ENCODE measurements around the gene ZFAND3. TPM values are rescaled to one million over a fixed set of nuclear protein-coding genes. Genes with fewer than 3 reads are reported as not detected.

The ZFAND3 gene
- total and polyA plus RNA-seq, 9 donors, result 16.6 to 220 (median 51.9) TPM

DNA sequence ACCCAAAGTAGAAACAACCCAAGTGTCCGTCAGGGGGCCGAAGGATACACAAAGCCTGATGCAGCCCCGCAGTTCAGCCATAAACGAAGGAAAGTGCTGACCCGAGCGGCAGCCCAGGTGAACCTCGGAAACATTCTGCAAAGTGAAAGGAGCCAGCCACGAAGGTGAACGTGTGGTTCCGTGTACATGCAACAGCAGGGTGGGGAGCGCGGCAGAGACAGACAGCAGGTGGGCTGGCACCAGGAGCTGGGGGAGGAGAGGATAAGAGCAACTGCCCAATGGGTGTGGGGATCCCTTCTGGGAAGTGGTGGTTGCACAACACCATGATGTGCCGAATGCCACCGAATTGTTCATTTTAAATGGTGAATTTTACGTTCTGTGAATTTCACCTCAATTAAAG, 341.8 kb downstream of the ZFAND3 start:
- WGBS, 3 donors, result 90 to 96% (median 95%) methylated on average over 15 of the region's 15 CpGs
- no peak for DNase-seq
- intact Hi-C loops (cut with DNase I), result no loop called here

DNA sequence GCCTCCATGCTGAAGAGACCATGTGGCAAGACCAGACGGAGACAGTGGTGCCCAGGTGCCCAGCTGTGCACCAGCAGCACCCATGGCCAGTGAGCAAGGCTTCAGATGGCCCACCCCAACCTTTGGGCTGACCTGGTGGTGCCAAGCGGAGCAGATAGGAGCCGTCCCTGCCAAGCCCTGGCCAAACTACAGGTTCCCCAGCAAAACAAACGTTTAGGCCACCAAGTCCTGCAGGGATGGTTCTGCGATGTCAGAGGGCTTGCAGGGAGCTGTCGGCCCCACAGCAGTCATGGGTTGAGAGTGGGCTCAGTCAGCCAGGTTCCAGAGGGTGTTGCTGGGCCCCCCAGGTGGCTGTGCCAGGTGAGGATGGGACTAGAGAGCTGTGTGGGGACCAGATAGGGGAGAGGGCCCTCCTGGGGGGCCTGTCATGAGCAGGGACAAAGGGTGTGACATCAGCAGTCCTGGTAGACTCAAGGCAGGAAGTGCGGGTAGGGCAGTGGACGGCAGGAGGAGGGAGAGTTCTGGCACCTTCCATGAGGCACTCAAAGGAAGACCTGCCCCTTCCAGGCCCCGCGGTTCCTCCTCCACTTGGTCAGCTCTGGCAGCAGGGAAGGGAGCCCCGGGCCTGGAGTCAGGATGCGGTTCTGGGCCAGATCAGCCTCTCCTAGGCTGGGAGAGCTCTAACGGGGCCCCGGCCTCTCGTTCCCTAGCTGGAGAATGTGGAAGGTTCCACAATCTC, 342.4 kb downstream of the ZFAND3 start:
- no peak for DNase-seq
- H3K36me3 ChIP-seq, result no peaks in the 10 kb centered on the region
- no peaks in the 10 kb centered on the region for H3K4me1 ChIP-seq (ENCODE audit: insufficient read depth)
- TF ChIP-seq, protein P1, sequence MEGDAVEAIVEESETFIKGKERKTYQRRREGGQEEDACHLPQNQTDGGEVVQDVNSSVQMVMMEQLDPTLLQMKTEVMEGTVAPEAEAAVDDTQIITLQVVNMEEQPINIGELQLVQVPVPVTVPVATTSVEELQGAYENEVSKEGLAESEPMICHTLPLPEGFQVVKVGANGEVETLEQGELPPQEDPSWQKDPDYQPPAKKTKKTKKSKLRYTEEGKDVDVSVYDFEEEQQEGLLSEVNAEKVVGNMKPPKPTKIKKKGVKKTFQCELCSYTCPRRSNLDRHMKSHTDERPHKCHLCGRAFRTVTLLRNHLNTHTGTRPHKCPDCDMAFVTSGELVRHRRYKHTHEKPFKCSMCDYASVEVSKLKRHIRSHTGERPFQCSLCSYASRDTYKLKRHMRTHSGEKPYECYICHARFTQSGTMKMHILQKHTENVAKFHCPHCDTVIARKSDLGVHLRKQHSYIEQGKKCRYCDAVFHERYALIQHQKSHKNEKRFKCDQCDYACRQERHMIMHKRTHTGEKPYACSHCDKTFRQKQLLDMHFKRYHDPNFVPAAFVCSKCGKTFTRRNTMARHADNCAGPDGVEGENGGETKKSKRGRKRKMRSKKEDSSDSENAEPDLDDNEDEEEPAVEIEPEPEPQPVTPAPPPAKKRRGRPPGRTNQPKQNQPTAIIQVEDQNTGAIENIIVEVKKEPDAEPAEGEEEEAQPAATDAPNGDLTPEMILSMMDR (IDR thresholded peaks at IDR 0.05), result no peak
- TF ChIP-seq POLR2A (IDR thresholded peaks at IDR 0.05) (no peak), EP300 (IDR thresholded peaks at IDR 0.05) (no peak)
- no peaks in the 10 kb centered on the region for H3K27me3 ChIP-seq
- no peak overlapping the region for H3K4me3 ChIP-seq
- intact Hi-C loops (cut with DNase I), result no loop called here
- WGBS, 3 donors, result 85 to 88% (median 86%) methylated on average over 14 to 15 of the region's 15 CpGs
- no peak overlapping the region for H3K27ac ChIP-seq
- no peaks in the 10 kb centered on the region for H3K9me3 ChIP-seq

More for the DNA sequence above, 341.8 kb downstream of the ZFAND3 start:
- TF ChIP-seq, protein P1 (IDR thresholded peaks at IDR 0.05), result no peak
- TF ChIP-seq POLR2A (IDR thresholded peaks at IDR 0.05) (no peak), EP300 (IDR thresholded peaks at IDR 0.05) (no peak)
- no peak overlapping the region for H3K4me3 ChIP-seq
- no peaks in the 10 kb centered on the region for H3K27me3 ChIP-seq
- H3K9me3 ChIP-seq, result no peaks in the 10 kb centered on the region
- H3K36me3 ChIP-seq, result no peaks in the 10 kb centered on the region
- no peak overlapping the region for H3K27ac ChIP-seq
- H3K4me1 ChIP-seq (ENCODE audit: insufficient read depth), result no peaks in the 10 kb centered on the region

DNA sequence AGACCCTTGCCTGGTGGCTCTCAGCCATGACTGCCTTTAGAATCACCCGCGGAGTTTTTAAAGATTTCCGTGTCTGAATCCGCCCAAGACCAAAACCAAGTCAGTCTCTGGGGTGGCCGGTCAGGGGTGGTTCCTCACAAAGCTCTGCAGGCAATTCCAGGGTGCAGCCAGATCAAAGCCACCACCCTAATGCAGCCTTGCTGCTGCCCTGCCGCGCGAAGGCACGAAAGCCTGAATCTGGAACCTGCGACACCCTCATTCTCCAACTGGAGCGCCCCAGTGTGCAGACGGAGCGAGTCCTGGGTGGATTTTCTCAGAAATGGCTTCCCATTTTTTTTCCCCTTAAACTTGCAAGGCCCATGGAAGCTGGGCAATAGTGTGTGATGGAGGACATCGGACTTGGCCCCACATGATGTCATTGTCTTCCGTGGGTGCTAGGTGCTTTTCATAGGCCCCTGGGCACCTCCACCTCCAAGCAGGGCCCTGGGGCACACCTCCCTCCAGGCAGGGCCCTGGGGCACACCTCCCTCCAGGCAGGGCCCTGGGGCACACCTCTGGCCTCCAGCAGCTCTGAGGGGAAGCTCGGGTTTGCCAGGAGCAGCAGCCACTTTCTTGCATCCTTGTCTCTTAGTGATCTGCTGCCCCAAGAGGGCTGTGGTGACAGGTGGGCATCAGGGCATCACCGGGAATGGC, 343.1 kb downstream of the ZFAND3 start:
- Histone ChIP-seq H3K27me3 (no peaks in the 10 kb centered on the region), H3K4me3 (no peak overlapping the region), H3K9me3 (no peaks in the 10 kb centered on the region), H3K4me1 (ENCODE audit: insufficient read depth) (no peaks in the 10 kb centered on the region), H3K27ac (no peak overlapping the region), H3K36me3 (no peaks in the 10 kb centered on the region)
- no peak for DNase-seq
- TF ChIP-seq, protein P1 (IDR thresholded peaks at IDR 0.05), result no peak
- no peak for TF ChIP-seq POLR2A (IDR thresholded peaks at IDR 0.05)
- no peak for TF ChIP-seq EP300 (IDR thresholded peaks at IDR 0.05)
- WGBS, 3 donors, result 94 to 98% (median 96%) methylated on average over 16 to 17 of the region's 17 CpGs
- intact Hi-C loops (cut with DNase I), result no loop called here

DNA sequence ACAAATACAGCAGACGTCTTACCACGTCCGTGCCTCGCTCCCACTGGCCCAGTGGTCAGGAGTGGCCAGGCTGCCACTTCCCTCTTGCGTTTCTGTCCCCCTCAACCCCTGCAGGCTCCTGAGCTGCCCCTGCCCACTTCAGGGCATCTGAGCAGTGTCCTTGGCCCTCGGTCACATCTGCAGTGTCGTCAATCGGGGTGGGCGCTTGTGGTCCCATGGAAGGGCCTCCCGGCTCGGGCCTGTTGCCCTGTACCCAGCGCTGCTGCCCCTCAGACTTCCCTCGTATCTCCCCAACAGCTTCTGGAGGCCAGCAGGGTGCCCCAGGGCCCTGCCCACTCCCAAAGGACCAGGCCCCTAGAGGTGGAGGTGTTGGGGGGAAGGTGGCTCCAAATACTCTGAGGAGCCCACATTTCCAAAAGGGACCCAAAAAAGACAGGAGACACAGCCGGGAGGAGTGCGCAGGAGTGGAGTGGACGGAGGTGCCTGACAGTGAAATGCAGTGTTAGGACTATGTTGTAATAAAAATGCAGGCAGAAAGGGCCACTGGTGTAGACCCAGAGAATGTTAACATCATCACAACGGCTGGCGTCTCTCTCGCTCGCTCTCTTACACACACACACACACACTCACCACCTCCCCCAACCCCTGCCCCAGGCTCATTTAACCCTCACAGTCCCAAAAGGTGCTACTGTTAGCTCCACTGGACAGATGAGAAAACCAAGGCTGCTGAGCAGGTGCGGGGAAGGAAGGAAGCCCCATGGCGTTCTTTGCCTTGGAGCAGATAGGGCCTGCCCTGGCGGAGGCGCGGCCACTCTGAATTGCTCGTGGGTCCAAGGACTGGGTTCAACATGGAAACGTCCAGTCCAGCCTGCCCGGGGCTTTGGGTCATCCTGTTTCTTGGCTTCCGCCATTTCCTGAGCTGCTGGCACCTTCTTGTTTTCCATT, 343.9 kb downstream of the ZFAND3 start:
- DNase-seq, result no peak
- Histone ChIP-seq H3K36me3 (no peaks in the 10 kb centered on the region), H3K27me3 (no peaks in the 10 kb centered on the region), H3K9me3 (no peaks in the 10 kb centered on the region), H3K4me3 (no peak overlapping the region), H3K27ac (no peak overlapping the region), H3K4me1 (ENCODE audit: insufficient read depth) (no peaks in the 10 kb centered on the region)
- intact Hi-C loops (cut with DNase I), result no loop called here
- TF ChIP-seq, protein P1 (IDR thresholded peaks at IDR 0.05), result no peak
- 75 to 80% (median 76%) methylated on average over 29 of the region's 29 CpGs for WGBS, 3 donors
